HG03159 (cell line): ENCODE measurements around the gene TRIM62.

ENCODE experiments used
- ATAC-seq: cut with Tn5 transposase; IDR thresholded peaks from one replicate; pipeline ENCODE4 v1.9.1; 2021; ENCODE audit warnings: mild to moderate bottlenecking, moderate library complexity; ENCODE audit not compliant: unreplicated experiment

Gene TRIM62

DNA sequence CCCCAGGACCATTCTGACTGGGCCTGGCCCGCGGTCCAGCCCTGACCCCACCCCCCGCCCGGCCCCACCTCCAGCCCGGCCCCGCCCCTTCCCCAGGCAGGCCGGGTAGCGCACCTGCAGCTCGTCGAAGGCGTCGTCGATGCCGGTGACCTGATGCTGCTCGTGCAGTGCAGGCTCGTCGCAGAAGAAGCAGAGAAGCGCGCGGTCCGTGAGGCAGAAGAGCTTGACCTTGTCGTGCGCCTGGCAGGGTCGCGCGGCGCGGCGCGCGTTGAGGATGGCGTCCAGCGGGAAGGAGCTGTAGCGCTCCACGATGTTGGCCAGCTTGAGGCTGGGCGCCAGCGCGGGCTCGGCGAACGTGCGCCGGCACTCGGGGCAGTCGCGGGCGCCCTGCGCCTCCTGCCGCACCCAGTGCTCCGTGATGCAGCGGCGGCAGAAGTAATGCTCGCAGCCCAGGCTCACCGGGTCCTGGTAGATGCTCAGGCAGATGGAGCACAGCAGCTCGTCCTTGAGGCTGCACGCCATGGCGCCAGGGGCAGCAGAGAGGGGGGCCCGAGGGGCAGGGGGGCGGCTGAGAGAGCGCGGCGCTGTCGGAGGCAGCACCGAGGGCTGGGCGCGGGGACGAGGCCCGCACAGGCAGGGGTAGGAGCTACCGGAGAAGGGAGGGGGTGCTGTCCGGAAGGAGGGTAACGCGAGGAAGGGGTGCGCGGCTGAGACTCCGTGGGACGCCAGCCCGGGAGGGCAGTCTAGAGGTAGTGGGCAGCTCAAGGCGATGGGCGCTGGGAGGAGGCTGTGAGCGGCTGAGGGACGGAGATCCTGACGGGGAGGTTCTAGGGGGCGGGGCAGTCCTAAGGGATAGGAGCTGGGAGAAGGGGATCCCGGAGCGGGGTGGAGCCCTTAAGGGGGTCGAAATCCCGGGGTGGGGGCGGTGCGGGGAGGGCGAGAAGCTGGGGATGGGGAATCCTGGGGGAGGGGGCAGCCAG, 642 bp downstream of the TRIM62 start:
- peak; percentile 77 for ATAC-seq

DNA sequence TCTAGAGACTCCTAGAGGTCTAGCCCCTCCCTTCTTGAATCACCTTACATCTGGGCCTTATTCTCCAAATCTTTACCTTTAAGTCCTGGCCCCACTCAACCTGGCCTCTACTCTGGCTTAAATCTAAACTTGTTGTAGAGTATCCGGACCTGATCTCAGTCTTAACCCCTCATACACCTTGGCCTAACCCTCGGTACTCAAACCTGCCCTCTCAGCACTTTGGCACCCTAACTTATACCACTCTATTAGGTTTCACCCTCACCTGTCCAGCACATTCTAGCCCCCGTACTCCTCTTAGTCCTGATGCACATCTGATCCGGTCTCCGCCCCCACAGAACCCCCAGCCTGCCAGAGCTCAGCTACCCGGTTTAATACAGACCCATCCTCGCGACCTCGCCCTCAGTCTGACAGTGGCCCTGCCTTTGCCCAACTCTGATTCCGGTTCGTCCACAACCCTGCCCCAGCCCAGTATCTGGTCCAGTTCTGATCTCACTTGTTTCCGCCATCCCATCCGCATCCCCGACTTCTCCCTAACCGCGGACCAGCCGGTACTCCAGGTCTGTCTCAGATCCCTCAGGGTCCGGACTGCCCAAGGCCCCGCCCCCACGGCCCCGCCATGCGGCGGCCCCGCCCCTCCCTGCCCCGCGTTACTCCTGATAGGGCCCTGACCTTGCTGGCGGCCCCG, 1.5 kb downstream of the TRIM62 start:
- no peak for ATAC-seq

DNA sequence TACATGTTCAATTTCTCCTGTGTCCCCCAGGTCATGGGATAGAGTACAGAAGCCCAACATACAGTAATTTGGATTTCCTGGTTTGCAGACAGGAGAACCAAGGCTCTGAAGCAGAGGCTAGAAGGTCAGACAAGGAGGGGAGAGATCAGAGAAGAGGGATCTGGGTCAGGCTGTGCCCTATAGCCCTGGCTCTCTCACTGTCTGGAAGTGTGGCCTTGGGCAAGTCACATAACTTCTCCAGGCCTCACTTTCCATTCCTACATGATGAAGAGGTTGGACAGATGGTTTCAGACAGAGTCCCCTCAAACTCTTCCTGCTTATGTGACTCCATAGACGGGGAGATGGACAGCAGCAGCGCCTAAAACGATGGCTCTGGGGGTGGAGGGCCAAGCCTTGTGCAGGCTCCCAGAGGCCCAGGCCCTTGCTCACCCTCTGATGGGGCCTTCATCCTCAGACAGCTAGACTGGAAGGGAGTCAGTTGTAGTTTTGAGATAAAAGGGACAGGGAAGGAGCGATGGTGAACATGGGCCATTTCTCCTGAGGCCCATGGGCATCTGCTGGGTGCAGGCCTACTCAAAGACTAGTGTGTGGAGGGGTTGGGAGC, 2.9 kb downstream of the TRIM62 start:
- ATAC-seq: no peak

DNA sequence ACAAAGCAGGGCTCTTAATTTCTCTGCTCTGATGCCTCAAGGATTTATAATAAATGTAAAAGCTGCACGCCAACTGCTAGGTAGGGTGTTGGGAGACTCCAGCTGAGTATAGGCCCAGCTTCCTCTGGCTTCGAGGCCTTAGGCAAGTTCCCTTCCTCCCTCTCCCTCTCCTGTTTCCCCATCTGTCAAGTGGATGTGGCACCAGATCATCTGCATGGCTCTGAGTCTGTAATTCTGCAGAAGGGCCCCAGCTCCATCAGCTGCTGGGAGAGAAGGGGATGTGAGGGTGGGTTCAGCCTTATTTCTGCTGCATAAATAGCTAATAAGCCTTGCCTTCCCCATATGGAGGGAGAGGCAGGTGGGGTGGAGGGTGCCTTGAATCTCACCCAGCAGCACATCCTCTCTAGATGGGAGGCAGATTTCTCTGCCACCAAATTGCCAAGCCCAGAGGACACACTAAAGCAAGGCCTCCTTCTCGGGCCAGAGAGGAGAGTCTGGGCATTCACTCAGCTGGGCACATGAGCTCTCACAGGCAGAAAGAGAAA, 3.8 kb downstream of the TRIM62 start:
- no peak for ATAC-seq

DNA sequence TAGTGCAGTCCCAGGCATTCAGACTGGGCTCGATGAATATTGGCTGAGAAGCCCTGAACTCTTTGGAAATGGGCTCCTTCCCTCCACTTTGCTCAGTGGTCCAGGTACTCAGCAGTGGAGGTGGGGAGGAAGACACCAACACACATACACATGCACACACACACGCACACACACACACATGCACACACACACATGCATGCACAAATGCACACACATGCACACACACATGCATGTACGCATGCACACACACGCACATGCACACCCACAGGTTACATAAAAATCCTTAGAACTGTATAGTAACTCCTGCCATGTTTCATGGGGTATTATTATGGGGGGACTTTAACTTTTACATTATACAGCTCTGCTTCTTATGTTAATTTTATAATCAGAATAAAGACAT, 5.0 kb downstream of the TRIM62 start:
- ATAC-seq: no peak

DNA sequence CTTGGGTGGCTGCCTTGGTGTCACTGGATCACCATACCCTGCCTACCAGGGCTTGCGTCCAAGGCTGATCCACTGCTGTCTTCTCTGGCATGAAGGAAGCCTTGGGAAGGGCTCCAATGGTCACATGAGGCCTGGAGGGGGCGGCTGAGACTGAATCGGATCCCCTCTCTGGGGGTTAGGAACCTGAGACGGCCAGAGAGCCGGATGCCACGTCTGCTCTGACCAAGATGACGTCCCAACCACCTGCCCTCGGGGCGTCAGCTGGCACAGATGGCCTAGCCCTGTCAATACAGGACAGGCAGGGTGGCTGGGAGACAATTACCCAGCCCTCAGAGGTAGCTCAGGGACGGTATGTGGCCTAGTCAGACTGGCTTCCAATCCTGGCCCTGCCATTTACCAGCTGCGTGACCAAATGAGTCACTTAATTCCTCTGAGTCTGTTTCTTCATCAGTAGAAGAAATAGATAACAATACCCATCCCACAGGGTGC, 5.4 kb downstream of the TRIM62 start:
- ATAC-seq: no peak

DNA sequence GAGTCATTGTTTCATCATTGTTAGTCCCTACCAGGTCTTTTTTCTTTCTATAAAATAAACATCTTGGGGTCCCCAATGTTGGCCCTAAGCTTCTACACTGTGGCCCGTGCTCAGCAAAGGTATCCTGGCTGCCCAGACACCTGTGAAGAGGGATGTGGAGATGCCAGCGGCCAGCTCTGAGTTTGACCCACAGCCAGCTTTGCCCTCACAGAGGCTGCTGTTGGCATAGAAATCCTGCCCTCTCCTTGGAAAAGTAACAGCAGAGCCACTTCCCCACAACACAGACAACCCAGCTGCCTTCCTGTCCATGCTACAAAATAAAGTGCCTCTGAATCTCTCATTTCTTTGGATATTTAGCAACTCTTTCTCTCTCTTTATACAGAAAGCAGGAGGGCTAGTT, 6.0 kb downstream of the TRIM62 start:
- ATAC-seq: no peak

DNA sequence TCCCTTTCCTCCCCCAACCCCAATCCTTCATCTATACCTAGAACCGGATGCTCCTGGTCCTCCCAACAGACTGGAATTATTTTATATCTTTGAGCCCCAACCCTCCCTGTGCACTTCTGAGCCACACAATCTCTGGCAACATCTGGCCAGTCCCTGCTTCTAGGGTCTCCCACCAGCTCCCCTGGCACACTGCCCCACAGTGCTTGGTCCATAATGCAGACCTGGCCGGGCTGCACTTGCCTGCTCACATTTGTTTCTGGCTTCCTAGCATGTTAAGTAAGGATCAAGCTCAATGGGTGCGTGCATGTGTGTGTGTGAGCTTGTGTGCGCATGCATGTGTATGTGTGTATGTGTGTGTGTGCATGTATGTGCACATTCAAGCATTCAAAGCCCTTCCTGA, 8.8 kb downstream of the TRIM62 start:
- ATAC-seq: no peak

DNA sequence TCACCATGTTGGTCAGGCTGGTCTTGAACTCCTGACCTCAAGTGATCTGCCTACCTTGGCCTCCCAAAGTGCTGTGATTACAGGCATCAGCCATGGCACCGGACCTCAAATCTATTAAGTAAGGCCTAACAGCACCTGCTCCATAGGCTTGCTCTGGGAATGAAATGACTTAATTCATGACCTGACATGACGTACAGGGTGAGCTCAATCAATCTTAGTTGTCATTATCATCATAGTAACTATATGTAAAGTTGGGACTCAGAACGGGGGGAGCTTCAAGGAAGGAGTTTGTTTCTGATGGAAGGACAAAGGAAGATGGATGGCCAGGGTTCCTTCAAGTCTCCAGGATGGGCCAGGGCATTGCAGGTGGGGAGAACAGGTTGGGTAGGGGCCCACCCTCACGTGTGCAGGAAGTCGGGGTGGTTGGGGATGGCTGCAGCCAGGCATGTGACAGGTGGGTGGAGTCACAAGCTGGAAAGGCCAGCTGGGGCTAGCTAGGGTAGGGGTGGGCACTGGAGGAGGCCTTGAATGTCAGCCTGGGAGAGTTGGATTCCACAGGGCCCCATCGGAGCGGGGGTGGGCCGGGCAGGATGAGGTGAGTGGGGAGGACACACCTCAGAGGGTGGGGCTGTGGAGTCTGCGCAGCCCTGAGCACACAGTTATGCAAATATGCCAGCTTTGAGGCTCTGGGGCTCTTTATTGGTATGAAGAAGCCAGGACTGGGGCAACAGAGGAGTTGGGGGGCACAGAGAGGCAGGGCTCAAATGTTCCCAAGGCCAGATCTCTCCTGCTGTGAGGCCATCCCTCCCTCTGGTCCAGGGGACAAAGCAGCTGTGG, 9.6 kb downstream of the TRIM62 start:
- no peak for ATAC-seq

DNA sequence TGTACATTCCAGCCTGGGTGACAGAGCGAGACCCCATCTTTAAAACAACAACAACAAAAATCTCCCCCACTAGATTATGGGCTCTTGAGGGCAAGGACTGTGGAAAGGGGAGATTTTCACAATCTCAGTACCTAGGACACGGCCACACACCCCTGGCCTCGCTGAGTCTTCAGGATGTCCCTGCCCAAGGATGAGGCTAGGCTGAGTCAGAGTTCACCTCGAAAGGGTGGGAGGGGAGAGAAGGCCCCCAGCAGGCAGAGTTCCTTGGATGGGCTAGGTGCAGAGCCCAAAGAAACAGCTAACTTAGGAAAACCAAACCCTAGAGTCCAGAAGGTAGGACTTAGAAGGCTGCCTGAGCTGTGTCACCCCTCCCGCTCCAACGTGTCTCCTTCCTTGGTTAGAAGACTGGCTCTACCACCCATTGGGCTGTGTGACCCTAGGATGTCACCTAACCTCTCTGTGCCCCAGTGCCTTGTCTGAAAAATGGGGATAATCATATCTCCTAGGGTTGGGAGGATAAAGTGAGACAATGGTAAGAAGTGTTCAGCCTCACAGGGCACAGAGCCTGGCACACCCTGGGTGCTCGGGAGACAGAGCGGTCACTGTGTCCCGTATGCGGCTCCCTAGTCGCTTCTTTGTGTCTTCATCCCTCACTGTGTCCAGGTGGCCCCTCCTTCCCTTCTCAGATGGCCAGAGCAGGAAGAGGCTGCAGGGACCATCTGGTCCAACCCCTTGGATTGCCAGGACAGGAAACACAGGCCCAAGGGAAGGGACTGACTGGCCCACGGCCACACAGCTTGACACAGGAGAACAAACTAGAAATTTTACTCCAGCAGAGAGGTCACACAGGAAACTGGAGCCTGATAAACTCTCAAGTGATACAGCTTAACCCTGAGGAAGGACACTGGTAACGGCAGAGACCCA, 11.2 kb downstream of the TRIM62 start:
- no peak for ATAC-seq

DNA sequence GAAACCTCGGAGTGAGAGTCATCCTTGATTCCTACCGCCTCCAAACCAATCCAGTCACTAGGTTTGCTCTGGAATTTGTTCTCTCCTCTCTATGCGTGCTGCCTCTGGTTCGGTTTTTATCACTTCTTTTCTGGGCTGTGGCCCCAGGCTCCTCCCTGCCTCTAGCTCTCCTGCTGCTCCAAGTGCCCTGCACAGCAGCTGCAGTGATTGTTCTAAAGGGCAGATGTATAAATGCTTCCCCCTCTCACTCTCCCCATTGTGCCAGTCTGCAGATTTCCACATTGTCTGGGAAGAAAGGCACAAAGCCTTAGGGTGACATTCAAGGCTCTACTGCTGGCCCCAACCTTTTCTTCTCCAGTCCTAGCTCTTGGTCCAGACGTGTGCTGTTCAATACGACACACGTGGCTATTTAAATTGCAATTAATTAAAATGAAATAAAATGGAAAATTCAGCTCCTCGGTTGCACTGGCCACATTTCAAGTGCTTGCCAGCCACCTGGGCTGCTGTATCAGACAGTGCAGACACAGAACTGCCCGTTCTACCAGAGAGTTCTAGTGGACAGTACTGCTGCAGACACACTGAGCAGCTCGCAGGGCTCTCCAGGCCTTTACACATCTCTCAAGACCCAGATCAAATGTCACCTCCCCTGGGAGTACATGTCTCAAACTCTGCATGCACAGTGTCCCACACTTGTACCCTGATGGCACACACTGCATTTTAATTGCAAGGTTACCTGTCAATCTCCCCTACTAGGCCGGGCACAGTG, 12.4 kb downstream of the TRIM62 start:
- no peak for ATAC-seq

DNA sequence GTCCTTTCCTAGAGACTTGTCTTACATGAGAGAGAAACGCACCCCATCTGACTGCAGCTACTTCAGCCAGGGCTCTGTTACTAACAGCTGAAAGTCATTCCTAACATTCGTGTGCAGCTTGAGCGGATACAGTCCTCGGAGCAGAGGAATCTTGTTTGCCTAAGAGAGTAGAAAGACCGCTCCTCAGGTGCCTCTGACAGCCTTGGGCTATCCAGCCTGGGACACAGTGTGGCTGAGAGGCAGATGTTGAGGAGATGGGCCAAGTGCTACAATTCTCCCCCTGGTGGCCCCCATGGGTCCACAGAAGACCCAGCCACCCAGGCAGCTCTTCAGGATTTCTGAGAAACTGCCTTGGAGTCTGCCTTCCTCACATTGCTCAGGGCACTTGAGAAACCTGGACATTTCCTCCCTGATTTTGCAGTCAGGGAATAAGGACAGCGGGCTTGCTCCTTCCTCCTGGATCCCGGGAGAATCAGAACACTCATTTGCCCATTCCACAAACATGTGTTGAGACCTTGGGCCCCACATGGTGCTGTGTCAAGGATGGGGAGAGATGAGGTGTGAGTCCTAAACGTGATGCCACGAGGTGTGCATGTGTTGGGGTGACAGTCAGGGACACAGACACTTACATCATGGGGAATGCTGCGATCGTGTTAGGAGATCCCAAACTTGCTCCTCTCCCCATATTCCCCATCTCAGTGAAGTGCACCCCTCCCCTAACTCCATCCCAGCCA, 13.1 kb downstream of the TRIM62 start:
- no peak for ATAC-seq

DNA sequence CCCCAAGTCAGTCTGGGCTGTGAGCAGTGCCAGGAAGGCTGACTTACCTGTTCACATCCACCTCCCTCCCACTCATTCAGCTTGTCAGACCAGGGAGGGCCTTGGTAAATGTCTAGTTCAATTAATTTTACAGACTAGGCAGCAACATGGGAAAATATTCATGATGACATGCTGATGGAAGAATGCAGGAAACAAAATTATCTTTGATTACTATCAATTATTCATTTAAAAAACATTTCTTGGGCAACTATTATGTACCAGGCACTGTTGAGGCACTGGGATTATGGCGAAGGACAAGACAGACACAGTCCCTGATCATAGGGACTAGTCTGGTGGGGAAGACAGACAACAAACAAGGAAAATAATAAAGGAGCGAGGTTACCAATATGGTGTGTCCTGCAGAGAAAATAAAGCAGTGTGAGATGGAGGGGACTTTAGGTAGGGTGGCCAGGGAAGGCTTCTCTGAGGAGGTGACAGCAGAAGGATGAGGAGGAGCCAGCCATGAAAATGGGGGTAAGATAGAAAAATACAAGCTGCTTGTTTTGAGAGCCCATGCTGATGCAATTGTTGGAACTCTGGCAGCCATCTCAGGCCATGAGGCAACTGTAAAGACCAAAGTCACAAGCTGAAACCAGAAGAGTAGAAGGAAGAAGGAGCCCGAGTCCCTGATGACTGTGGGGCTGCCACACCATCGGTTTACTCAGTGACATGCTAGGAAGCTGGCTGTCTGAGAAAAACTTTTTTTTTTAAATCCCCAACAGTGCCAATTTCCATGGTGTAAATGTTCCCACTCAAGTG, 14.0 kb downstream of the TRIM62 start:
- no peak for ATAC-seq

DNA sequence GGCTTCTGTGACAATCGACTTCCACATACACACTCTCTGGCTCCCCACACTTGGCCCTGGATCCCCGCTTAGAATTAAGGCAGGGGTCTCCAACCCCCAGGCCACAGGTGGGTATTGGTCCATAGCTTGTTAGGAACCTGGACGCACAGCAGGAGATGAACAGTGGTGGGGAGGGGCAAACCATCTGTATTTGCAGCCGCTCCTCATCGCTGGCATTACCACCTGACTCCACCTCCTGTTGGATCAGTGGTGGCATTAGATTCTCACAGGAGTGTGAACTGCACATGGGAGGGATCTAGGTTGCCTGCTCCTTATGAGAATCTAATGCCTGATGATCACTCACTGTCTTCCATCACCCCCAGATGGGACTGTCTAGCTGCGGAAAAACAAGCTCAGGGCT, 16.0 kb downstream of the TRIM62 start:
- ATAC-seq: no peak

DNA sequence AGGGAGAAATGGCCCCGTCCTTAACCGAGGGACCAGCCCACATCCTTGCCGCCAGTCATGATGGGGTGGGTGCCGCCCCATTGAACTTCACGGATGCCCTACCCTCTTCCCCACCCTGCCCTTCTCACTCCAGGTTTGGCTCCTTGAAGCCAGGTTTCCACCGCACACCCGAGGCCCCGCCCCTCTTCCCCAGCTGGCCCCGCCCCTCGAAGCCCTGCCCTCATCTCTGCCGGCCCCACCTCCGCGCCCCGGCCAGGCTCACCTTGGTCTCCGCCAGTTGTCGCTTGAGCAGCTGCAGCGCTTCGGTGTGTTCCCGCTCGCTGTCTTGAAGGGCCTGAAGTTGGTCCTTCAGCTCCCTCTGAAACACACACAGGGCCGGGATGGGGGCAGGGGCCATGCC, 16.6 kb downstream of the TRIM62 start:
- ATAC-seq: no peak

DNA sequence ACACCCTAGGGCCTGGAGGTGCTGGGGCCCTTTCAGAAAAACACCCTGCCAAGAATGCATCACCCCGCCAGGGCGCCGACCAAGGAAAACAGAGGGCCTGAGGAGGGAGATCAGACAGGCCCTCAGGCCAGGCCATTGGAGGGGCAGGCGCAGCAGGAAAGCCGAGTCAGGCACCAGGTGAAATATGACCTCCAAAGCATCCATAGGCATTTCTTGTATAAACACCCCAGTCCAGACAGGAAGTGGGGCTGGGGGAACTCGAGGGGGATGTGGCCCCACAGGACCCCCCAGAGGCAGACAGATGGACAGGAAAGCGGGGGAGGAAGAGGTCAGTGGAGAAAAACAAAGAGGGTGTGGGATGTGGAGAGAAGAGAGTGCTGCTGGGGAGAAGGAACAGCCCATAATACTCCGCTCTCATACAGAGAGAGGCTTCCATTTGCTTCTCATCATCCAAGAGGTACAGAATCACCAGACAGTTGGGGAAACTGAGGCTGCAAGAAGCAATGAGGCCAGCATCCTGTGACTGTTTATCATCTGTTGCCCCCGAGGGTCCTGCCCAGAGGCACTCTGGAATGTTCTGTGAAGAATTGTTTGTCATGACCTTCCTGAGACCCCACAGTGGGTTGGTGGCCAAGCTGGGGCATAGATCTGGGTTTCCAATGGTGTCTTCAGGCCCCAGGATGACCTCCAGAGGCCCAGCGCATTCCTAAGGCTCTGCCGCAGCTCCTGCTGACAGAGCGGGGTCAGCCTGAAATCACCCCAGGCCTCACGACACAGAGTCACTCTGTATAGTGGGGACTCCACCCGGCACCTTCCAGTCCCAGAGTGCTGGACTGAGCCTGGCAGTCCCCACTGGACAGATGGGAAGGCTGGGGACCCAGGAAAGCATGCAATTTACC, 18.0 kb downstream of the TRIM62 start:
- no peak for ATAC-seq
